RWPE2 (cell line): Measurements from ENCODE around the gene DPT.

Source experiments
- ATAC-seq: fragments of 200-7000 bp; cut with Tn5 transposase; 3 replicates; pipeline ENCODE4 v1.9.1; 2021; ENCODE audit warnings: low read depth
- DNase-seq: peaks from one replicate; pipeline ENCODE4 v3.0.0-alpha.2; 2020; ENCODE audit warnings: low spot score
- H3K27ac ChIP-seq: fragments of 450-650 bp; 2 replicates; pipeline ENCODE4 v1.5.1; 2017; ENCODE audit warnings: mild to moderate bottlenecking; ENCODE audit not compliant: poor library complexity, severe bottlenecking
- H3K27me3 ChIP-seq: fragments of 250-450 bp; sonication (Bioruptor Pico); 2 replicates; pipeline ENCODE4 v1.5.1; 2021; ENCODE audit warnings: mild to moderate bottlenecking, moderate library complexity; ENCODE audit not compliant: insufficient read depth, poor library complexity, severe bottlenecking
- H3K36me3 ChIP-seq: fragments of 250-450 bp; sonication (Bioruptor Pico); 2 replicates; pipeline ENCODE4 v1.5.1; 2020; ENCODE audit warnings: low read depth, mild to moderate bottlenecking, moderate library complexity
- H3K4me1 ChIP-seq: fragments of 250-450 bp; sonication (Bioruptor Pico); 2 replicates; pipeline ENCODE4 v1.5.1; 2021; ENCODE audit warnings: mild to moderate bottlenecking, moderate library complexity; ENCODE audit not compliant: insufficient read depth, poor library complexity, severe bottlenecking
- H3K4me3 ChIP-seq: fragments of 250-450 bp; sonication (Bioruptor Pico); 2 replicates; pipeline ENCODE4 v1.5.1; 2021; ENCODE audit warnings: mild to moderate bottlenecking, moderate library complexity; ENCODE audit not compliant: severe bottlenecking
- H3K9me3 ChIP-seq: fragments of 250-450 bp; sonication (Bioruptor Pico); 2 replicates; pipeline ENCODE4 v1.5.1; 2021; ENCODE audit warnings: mild to moderate bottlenecking, moderate library complexity; ENCODE audit not compliant: severe bottlenecking
- CTCF ChIP-seq: fragments of 450-650 bp; IDR thresholded peaks from one replicate; pipeline ENCODE4 v1.5.1; 2017; ENCODE audit warnings: mild to moderate bottlenecking, moderate library complexity; ENCODE audit not compliant: poor library complexity, severe bottlenecking

The DPT gene

DNA sequence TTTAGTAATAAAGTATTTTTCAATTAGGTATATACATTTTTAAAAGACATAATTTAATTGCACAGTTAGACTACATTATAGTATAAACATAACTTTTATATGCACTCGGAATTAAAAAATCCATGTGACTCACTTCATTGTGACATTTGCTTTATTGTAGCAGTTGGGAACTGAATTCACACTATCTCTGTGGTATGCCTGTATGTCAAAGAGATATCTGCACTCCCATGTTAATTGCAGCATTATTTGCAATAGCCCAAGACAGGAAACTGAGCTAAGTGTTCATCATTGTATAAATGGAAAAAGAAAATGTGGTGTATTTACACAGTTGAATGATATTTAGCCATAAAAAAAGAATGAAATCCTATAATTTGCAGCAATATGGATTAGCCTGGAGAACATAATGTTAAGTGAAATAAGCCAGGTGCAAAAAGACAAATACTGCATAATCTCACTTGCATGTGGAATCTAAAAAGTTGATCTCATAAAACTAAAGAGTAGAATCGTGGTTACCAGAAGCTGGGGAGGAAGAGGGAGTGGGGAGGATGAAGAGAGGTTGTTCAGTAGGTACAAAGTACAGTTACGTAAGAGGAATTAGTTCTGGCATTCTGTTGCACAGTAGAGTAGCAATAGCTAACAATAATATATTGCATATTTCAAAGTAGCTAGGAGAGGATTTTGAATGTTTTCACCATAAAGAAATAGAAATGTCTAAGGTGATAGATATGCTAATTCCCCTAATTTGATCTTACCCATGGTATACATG is 64.8 kb downstream of the DPT start:
- TF ChIP-seq CTCF, result no peak
- no peaks in the 10 kb centered on the region for H3K36me3 ChIP-seq
- no peak for DNase-seq
- ATAC-seq, result no peak
- H3K27ac ChIP-seq, result no peak overlapping the region
- no peak overlapping the region for H3K4me3 ChIP-seq
- H3K27me3 ChIP-seq, result no peaks in the 10 kb centered on the region
- no peaks in the 10 kb centered on the region for H3K4me1 ChIP-seq
- no peaks in the 10 kb centered on the region for H3K9me3 ChIP-seq

DNA sequence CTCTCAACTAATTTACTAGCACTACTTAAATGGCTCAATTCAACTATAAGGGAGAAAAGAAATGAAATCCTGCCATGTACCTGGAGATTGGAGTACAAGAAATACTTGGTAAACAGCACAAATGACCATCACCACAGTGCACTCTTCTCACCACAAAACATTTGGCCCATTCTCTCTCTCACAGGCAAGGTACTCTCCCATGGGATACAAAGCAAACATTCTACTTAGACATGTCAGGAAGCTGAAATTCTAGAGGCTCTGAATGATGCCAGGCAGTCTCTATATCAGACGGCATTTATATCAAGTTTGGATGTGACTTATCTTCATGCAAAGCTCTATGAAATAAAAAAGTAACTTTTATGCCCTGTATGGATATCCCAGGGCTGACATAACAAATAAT is 72.5 kb downstream of the DPT start:
- TF ChIP-seq CTCF, result no peak
- Histone ChIP-seq H3K27ac (no peak overlapping the region), H3K27me3 (no peaks in the 10 kb centered on the region), H3K36me3 (no peaks in the 10 kb centered on the region), H3K9me3 (no peaks in the 10 kb centered on the region), H3K4me3 (no peak overlapping the region), H3K4me1 (peaks cover 5% of the 10 kb centered on the region)
- DNase-seq, result no peak
- ATAC-seq, result no peak

GRCh38 chr1:168654198-168654915 is 74.6 kb downstream of the DPT start:
- peak; percentile 88 for ATAC-seq
- TF ChIP-seq CTCF, result no peak

DNA sequence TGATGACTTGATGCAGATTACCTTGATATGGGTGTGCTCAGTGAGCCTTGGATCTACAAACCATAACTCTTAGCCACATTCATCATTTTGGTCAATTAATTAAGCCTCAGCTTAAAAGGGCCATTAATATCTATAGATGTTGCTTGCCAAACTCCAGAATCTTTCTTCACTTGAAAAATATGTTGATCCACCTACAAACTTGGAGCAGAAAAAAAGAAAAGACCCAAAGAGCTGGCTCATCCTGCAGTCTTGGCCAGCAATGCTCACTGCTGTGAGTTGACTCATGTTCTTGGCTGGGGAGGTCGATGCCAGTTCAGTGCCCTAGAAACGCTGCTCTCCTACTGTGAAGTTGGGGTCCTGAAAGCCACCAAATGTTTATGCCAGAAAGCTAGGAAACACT is 75.4 kb downstream of the DPT start:
- Histone ChIP-seq H3K4me1 (peaks cover 5% of the 10 kb centered on the region), H3K9me3 (no peaks in the 10 kb centered on the region), H3K4me3 (no peak overlapping the region), H3K27me3 (no peaks in the 10 kb centered on the region), H3K27ac (peak overlapping the region; percentile 38), H3K36me3 (no peaks in the 10 kb centered on the region)
- ATAC-seq (peak; percentile 66; the same call in 2 of the 3 replicates), DNase-seq (no peak)
- no peak for TF ChIP-seq CTCF

More at GRCh38 chr1:168654198-168654915, 74.6 kb downstream of the DPT start:
- peaks cover 5% of the 10 kb centered on the region for H3K4me1 ChIP-seq
- H3K36me3 ChIP-seq, result no peaks in the 10 kb centered on the region
- H3K9me3 ChIP-seq, result no peaks in the 10 kb centered on the region
- DNase-seq, result no peak
- H3K4me3 ChIP-seq, result no peak overlapping the region
- H3K27ac ChIP-seq, result peak overlapping the region; percentile 38
- H3K27me3 ChIP-seq, result no peaks in the 10 kb centered on the region

DNA sequence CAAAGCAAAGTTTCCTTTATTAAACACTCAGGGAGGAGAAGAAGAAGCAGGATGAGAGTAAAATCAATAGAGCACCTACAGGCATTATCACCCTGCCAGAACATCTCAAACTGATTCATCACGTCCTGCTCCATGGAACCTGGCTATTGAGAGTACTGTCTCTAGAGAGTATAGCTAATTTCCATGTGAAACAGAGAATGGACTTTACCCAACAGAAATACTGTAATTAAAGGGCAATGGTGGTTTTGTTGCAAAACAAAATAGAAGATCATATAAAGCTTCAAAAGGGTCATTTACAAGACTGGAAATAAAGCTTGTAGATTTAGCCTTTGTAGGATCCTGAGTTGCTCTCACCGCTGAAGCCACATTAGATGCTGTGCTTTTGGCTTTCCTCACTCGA is 83.3 kb downstream of the DPT start:
- TF ChIP-seq CTCF, result no peak
- DNase-seq (no peak), ATAC-seq (no peak)
- H3K36me3 ChIP-seq, result no peaks in the 10 kb centered on the region
- no peak overlapping the region for H3K4me3 ChIP-seq
- no peaks in the 10 kb centered on the region for H3K27me3 ChIP-seq
- H3K9me3 ChIP-seq, result no peaks in the 10 kb centered on the region
- H3K4me1 ChIP-seq, result no peaks in the 10 kb centered on the region
- H3K27ac ChIP-seq, result no peak overlapping the region
